Stimulated activated CD4-positive, alpha-beta T cell treated with anti-CD3 and anti-CD28 coated beads, TNF-alpha, amount 100 ng/mL, for 4 hours (primary cell): ENCODE results near the gene ELFN1.

Experiments used
- DNase-seq, 3 experiments: peaks; one replicate each; pipeline ENCODE4 v3.0.0-alpha.2; 2020; ENCODE audit warnings: low read depth in 3 of 3

ELFN1 gene

DNA sequence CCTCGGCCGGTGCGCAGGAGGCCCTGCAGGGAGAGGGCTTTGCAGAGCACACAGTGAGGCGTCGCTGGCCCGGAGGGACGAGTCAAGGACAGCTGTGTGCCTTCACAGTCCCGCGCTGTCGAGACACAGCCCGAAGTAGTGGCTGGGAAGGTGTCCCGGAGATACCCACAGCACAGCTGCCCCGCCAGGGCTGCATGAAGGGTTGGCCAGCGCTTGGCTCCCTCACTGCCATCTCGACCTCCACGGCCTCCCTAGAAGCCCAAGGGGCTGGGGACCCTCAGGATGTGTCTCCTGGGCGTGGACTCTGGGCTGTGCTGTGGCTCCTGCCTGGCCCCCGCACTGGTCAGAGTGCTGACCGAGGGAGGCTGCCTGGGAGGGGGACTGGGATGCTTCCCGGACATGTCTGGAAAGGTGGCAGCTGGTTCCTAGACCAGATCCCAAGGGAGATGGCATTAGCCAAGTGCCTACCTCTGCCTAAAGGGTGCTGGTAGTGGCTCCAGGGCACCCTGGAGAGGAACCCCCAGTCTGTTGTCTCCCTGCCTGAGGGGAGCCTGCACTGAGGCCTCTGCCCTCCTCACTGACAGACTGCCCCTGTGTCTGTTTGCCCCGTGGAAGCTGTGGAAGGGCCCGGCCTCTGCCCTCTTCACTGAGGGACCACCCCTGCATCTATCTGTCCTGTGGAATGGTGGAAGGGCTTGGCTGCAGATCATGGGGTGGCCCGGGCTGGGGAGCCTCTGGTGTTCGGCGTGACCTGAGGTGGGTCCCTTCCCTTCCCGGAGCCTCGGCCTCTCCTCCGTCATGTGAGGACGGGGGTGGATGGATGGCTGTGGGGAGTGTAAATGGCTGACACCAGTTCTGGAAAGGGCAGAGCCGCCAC lies 5.8 kb downstream of the ELFN1 start:
- DNase-seq: no peak

DNA sequence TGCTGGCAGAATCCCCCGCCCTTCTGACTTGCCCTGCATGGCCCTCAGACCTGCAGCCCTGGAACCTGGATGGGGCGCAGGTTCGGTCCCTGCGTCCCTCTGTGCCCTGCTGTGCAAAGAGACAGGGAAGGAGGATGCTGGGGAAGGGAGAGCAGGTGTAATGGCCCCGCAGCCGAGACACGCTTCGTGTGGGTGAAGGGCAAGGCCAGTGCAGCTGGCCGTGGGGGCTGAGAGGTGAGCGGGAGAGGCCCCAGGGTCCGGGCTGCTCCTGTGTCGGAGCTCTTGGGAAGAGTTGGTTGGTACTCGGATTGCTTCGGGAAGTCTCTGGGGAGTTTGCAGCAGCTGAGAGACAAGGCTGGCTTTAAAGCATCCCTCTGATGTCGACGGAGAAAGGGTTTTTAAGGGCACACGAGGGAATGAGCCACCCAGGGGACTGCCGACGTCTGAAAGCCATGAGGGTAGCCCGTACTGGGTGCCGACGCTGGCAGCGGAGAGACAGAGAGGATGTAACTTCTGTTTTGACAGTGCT lies 6.5 kb downstream of the ELFN1 start:
- DNase-seq: no peak

DNA sequence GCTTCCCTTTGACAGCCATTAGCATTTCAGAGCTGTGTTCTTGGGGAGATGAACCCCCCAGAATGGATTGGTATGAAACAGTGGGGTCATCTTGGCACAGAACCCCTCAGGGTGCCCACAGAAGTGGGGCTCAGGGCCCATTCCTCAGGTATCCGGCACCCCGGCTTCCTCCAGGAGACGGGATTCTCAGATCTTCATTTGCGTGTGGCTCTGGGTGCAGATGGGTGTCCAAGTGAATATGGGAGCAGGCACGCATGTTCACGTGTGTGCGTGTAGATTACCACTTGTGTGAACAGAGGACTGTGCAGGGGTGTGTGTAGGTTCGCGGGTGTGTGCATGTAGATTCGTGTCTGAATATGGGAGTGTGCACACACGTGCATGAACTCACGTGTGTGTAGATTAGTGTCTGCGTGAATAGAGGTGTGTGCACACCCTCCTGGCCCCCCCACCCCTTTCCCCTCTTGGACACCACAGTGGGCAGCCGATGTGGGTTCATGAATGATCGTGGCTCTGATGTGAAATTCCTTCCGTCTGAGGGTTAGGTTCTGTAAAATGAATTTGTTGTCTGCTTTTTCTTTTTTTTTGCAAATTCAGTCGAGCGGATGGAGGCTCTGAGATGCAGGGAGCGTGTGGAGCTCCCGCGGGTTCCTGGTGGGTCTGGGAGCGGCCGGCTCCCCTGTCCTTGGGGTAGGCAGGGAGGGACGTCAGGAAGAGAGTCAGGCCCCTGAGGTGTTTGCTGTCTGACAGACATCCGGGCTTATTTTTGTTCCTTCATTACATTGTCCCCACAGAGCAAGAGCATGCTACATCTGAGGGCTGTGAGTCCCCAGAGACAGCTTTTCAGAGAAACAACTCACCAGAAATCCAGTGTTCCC lies 7.4 kb downstream of the ELFN1 start:
- no peak for DNase-seq

DNA sequence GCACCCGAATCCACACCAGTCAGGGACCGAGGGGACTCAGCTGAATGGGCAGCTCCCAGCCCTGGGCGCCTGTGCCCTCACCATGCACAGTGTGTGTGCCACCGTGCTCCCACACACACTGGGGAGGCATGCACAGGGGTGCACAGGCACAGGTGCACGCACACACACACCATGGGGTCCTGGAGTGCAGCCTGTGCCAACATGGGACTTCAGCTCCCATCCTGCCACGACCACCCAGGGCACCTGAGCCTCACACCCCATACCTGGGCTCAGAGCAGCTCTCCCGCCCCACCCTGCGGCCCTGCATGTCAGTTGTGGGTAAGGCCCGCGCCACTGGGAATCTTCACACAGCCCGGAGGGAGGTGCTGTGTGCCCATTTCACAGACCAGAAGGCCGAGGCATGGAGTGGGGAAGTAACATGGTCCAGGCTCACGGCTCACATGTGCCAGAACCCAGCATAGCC lies 8.0 kb downstream of the ELFN1 start:
- no peak for DNase-seq

DNA sequence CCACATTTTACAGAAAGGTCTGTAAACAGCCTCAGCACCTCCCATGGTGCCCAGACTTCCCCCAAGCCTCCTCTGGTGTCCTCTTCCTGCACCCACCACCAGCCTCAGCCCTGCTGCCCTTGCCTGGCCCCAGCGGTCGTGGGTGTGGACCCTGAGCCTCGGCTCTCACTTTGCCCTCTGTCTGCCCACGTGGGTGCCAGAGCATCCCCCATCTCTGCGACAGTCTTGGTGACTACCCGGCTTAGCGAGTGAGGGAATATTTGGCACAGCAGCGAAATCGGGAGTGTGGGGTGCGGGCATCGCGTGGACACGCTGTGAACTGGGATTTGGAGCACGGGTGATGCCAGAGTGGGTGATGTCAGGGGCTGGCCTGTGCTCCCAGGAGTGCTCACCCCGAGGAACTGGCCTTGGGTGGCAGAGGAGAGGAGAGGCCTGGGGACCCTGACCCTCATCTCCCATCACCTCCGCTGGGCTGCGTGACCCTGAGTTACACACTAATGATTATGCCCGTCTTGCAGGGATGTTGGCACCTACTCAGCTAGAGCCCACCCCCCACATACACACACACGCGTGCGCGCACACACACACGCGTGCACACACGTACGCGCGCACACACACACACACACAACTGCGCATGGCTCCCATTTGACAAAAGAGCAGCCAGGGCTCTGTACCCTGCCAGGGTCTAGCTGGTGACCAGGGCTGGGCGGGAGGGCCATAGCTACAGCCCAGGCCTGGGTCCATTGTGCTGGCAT lies 8.7 kb downstream of the ELFN1 start:
- DNase-seq: no peak

DNA sequence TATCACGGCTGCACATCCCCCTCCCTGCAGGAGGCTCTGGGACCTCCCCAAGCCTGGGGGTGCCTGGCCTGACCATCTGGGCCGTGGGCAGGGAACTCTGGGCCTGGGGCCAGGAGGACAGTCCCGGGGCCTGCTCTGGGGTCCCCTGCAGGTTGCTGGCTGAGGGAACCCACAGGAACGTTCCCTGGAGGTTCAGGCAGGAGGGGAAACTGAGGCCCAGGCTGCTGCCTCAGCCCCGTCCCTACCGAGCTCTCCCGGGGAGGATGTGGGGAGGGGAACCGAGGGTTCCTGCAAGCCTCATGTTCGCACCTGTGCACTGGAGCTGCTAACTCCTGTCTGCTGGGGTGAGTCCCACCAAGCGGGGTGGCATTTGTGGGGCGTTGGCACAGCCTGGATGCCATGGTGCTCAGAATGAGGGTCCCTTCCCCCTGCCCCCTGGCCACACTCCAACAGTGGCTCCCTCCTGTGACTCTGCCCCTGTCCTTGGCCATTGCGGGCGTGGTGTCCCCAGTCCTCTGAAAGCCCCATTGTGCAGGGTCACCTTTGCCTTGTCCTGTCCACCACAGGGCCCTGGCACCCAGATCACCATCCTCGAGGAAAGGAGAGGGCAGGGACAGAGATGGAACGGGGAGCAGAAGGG lies 9.4 kb downstream of the ELFN1 start:
- DNase-seq: no peak

DNA sequence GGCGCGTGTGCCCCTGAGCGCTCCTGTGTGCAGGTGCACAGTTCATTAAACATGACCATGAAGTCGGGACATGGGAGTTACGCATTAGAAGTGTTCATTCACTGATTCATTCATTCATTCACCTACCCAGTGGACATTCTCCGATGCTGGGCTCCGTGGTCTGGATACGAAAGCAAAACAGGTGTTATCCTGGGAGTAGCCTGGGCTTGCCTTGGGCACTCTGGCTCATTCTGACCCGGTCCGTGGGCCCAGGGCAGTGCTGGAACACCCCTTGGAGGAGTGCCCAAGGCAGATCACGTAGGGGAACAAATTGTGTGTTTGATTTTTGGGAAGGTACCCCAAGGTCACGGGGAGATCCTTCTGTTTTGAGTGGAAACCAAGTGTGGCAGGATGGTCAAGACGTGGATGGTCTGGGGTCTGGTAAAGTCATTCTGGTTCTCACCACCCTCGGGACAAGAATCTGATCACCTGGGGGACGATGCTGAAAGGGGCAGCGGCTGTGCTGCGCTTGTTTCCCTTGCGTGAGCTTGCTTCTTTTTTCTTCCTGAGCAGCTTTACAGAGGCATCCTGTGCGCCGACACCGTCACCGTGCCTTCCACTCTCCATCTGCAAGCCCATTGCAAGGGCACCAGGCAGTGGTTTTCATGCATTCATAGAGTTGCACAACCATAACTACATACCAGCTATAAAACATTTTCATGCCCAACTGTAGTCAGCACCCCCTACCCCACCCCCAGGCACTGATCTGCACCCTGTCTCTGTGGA lies 10.1 kb downstream of the ELFN1 start:
- no peak for DNase-seq

DNA sequence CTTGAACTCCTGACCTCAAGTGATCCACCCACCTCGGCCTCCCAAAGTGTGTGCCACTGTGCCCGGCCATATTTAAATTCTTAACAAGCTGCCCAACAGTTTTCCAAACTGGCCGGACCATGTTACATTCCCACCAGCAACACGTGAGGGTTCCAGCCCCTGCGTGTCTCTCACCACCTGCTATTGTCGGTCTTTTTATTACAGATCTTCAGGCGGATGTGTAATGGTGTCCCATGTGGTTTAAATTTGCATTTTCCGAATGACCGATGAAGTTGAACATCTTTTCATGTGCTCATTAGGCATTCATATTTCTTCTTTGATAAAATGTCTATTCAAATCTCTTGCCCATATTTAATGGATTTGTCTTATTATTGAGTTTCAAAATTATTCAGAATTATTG lies 11.5 kb downstream of the ELFN1 start:
- DNase-seq: no peak

DNA sequence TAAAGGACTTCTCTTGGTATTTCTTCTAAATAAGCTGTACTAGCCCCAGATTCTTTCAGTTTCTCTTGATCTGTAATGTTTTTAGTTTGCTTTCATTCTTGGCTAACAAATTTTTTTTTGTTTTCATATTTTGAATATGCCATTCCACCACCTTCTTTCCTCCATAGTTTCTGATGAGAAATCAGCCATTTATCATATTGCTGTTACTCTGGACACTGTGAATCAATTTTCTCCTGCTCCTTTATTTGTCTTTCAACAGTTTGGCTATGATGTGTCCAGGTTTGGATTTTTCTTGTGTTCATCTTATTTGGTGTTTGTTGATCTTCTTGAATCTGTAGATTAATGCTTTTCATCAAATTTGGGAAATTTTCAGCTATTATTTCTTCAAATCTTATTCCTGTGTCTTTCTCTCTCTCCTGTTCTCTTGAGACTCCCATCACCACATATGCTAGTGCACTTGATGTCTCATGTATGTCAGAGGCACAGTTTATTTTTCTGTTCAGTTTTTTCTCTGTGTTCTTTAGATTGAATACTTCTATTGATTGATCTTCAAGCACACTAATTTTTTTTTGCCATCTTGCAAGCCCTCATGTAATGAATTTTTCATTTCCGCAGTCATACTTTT lies 15.0 kb downstream of the ELFN1 start:
- DNase-seq: no peak

DNA sequence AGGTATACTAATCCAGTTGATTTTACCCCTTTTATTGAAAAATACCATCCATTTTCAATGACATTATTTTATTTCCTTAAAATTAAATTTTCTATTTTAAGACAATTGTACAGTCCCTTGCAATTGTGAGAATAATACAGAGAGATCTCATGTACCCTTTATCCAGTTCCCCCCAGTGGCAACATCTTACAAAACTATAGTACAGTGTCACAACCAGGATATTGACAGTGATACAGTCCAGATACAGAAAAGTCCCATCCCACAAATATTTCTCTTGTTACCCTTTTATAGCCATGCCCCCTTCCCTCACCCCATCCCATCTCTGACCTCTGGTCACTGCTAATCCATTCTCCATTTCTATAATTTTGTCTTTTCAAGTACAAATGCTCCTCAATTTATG lies 18.5 kb downstream of the ELFN1 start:
- DNase-seq: no peak

DNA sequence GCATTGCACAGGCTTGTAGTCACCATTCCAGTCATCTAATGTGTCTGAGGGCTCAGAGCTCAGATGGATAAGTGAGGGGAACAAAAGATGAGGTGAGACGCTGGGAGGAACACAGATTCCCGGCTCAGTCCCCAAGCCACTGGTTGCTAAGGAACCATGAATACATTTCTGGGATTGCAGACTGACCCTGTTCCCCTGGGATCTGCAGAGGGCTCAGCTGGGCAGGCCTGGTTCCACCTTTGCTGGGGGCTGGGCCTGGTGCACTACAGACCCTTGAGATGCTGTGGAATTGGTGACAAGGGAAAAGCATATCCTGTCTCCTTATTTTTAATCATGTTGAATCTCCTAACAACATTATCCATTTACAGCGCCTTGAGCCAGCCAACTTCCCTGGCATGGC lies 19.2 kb downstream of the ELFN1 start:
- DNase-seq: no peak

DNA sequence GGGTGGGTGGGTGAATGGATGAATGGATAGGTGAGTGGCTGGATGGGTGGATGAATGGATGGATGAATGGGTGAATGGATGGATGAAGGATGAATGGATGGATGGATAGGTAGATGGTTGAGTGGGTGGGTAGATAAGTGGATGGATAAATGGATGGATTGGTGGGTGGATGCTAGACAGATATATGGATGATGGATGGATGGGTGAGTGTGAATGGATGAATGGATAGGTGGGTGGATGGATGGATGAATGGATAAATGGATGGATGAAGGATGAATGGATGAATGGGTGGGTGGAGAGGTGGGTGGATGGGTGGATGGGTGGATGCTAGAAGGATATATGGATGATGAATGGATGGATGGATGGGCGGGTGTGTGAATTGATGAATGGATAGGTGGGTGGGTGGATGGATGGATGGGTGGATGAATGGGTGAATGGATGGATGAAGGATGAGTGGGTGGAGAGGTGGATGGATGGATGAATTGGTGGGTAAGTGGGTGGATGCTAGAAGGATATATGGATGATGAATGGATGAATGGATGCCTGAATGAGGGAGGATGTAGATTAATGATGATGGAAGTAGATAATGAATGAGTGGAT lies 20.4 kb downstream of the ELFN1 start:
- DNase-seq: no peak

DNA sequence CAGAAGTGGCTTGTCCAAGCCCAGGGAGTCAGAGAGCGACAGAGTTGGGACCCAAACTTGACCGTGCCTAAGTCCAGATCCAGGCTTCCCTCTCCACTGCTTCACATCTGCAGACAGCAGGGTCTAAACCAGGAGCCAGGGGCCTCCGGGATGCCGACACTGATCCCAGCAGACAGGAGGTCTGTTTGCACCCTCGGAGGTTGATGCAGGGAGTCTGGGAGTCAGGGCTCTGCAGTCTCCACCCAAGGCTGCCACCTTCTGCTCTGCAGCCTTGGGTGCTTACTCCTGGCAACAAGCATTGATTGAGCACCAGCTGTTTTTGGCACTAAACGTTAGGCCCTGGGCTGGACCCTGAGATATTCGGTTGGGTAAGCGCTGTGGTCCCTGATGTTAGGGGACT lies 21.0 kb downstream of the ELFN1 start:
- DNase-seq: no peak

DNA sequence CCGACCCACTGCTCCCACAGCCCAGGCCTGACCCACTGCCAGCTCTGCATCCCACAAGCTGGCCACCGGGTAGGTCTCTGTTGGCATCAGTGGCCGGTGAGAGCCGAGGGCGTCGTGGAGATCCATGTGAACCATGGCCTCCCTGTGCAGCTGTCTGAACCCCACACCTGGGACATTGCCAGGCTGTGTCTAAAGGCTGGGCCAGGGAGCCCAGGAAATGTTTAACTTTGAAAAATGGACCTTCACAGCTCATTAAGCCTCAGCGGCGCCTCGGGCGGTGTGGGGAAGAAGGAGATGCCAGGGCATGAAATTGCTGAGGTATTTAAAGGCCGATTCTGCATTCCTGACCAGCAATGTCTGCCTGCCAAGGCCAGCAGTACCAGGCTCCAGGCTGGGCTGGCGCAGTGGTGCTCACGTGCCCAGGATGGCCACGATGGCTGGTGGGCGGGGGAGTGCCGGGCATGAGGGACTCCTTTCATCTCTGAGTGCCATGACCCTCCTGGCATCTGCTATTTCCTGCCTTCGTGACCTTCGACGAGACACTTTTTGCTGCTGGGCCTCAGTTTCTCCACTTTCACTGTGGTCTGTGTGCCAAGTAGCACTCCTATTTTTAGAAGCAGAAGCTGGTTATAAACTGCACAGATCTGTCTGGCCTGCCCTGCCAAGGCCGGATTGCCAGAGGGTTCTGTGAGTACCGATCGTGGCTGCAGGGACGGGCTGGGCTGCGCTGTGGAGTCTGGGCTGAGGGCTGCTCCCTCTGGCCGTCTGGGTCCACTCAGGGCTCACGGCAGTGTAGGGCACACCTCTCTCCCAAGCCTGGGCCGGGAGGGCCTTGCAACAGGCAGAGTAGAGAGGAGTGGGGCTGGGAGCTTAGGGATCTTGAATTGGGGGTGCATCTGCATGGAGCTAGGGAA lies 21.8 kb downstream of the ELFN1 start:
- DNase-seq: no peak

DNA sequence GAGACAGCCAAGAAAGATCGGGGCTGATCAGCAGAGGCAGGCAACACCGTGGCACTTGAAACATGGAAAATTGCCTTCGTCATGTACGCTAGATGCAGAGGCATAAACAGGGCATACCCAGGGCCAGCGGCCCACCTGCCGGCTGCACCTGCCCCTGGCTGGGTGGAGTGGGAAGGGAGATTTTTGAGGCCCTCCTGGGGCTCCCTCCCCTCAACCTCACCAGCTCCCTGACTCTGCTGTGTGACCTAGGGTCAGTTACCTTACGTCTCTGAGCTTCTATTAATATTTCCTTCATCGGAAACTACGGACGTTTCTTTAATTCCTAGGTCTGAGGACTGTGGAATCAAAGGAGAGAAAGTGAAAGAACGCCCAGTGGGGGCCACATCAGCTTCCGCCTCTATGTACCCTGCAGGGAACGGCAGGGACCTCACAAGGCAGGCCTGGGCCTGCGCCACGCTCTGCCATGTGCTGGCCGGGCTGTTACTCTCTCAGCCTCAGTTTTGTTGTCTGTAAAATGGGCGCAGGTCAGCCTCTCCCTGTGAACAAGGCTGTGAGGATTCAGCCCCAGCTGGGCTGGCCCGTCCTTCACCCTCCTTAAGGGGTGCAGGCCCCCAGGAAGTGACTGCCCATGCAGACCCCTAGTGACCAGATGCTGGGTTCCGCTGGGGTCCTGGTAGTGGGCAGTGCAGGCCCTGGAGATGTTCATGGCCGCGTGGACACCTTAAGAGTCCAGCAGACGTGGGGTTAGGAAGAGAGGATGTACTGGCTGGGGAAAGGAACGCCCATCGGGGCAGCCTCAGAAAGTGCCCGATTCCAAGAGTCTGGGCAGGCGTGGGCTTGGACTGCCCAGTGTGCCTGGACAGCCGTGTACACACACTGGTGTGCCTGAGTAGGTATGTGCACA lies 22.7 kb downstream of the ELFN1 start:
- DNase-seq: no peak

DNA sequence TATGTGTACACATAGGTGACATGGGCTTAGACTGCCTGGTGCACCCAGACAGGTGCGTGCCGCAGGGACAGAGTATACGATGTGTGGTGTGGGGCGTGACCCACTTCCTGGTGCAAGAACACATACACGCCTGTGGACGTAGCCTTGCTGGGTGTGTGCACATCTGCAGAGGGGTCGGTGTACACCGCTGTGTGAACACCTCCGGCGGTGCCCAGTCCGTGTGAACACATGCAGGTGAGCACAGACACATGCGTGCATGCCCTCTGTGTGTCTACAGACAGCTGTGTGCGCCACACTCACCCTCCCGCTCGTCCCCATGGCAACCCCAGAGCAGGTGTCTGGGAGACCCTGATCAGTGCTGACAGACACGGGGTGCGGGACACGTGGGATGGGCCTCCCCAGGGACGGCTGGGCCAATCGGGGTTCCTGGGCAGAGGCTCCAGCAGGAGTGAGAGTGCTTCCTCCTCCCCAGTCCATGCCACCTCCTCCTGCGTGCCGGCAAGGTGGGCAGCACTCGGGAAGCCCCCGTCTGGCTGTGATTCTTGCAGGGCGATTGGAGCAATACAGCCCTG lies 23.4 kb downstream of the ELFN1 start:
- no peak for DNase-seq

DNA sequence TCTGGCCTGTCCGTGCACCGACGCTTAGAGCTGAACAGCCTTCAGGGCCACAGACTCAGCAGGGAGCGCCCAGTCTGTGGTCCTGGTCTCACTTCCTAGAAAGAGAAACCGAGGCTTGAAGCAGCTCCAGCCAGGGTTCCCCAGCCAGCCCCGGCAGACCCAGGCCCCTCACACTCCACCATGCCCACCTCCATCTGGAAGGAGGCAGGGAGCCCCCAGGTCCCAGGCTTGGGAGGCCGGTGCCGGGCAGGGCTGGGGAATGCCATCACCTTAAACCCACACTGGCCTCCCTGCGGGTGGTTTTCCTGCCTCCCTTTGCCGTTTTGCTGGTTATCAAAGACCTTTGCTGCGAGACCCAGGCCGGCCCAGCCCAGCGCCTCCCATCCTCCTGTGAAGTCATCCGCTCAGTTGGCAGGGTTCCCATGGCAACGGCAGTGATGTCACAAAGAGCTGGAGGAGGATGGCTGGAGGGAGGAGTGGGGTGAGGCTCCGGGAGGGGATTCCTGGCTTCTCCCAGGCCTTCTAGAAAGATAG lies 24.0 kb downstream of the ELFN1 start:
- DNase-seq: no peak
